ENCODE data around the gene DHRS3.

GRCh38 chr1:12548279-12548972, 69.6 kb downstream of the DHRS3 start:
- TF ChIP-seq CTCF (optimal IDR thresholded peaks at IDR 0.05 in 1 of 3, IDR thresholded peaks at IDR 0.05 in 1 of 3, conservative IDR thresholded peaks at IDR 0.05 in 1 of 3; ENCODE audit: extremely low read depth in 1 of 3, insufficient read depth in 2 of 3, low read length in 3 of 3): no peak
- TF ChIP-seq EZH2 (IDR thresholded peaks at IDR 0.05; ENCODE audit: low read length): no peak

Data from keratinocyte (primary cell).